Esophagus squamous epithelium (tissue), 5 donors: ENCODE results near the gene ANGPTL4. TPM values are rescaled to one million over a fixed set of nuclear protein-coding genes. Genes with fewer than 3 reads are reported as not detected.

Experiments
- DNase-seq: peaks from one replicate; lab custom pipeline; 2025; lab: John Stamatoyannopoulos, UW
- H3K27ac ChIP-seq, 4 donors: fragments of 200-600 bp; sonication (generic); one replicate each; pipeline ENCODE4 v1.5.1; 2016 to 2019; ENCODE audit warnings: mild to moderate bottlenecking in 1 of 4
- H3K27me3 ChIP-seq, 4 donors: fragments of 200-600 bp; sonication (generic); 1 replicate in 3 of 4; 2 replicates in 1 of 4; pipeline versions ENCODE4 v1.5.1 to v1.6.0; 2017 to 2021; ENCODE audit warnings: antibody characterized with exemption in 1 of 4
- H3K36me3 ChIP-seq, 3 donors: fragments of 200-600 bp; sonication (generic); one replicate each; pipeline ENCODE4 v1.5.1; 2016 to 2019
- H3K4me1 ChIP-seq, 3 donors: fragments of 200-600 bp; sonication (generic); one replicate each; pipeline ENCODE4 v1.5.1; 2017 to 2019
- H3K4me3 ChIP-seq, 4 donors: fragments of 200-600 bp; sonication (generic); 1 replicate in 3 of 4; 2 replicates in 1 of 4; pipeline ENCODE4 v1.5.1; 2016 to 2019; ENCODE audit warnings: mild to moderate bottlenecking in 2 of 4, moderate library complexity in 1 of 4
- H3K9me3 ChIP-seq, 3 donors: fragments of 200-600 bp; sonication (generic); one replicate each; pipeline ENCODE4 v1.5.1; 2016 to 2019
- POLR2A ChIP-seq, 4 donors: fragments of 450-650 bp; IDR thresholded peaks; one replicate each; pipeline ENCODE4 v1.6.1; 2017; ENCODE audit warnings: antibody characterized with exemption in 4 of 4, mild to moderate bottlenecking in 4 of 4, moderate library complexity in 3 of 4
- WGBS, 2 donors: methylation state at CpG; one replicate each; pipeline ENCODE4 v1.1.5; 2018; 5-methylcytosine and 5-hydroxymethylcytosine counted together
- intact Hi-C: fragments of 100-400 bp; cut with DNase I; formaldehyde crosslinking; loops from one replicate; pipeline ENCODE4 v1.15.0; 2022
- total RNA-seq, 4 donors: library from RNA; depleted of rRNA; stranded (reverse); fragments of >200 nt; gene quantifications; one replicate each; pipeline ENCODE4 v1.1.0, GENCODE V29; 2016
- TF ChIP-seq, protein P1 (sequence below), 6 experiments: fragments of 450-650 bp in 4 of 6; fragments of 200-600 bp in 2 of 6; sonication (generic) in 2 of 6; IDR thresholded peaks; one replicate each; pipeline ENCODE4 v1.5.1; 2016 to 2019; ENCODE audit warnings: antibody characterized with exemption in 6 of 6, mild to moderate bottlenecking in 4 of 6, moderate library complexity in 4 of 6
- donor health status: DM: yes; HTN: yes; CAD: no.

ANGPTL4 gene
- total RNA-seq, 4 donors from 2014 or later, result 17.0 to 37.1 (median 19.2) TPM

DNA sequence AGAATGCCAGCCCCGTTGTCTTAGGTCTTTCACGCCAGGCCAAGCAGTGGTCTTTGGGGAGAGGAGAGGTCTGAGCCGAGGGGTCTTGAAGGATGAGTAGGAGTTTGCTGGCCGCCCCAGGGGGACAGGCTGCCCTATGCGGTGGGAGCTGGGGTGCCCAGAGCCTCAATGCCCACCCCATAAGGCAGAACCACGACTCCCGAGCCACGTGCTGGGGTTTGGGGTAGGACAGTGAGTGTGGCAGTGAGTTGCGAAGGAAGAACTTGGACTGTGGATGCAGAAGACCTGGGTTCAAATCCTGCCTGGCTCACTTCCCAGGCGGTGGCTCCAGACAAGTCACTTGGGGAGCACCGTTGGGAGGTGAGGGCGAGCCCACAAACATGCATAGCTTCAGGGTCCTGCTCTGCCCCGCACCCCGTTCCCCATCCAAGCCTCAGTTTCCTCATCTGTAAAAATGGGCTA, 31.7 kb downstream of the ANGPTL4 start:
- Histone ChIP-seq H3K27ac (peak overlapping the region in 3 of 4 donors; percentile 1 to 100 (median 99)), H3K9me3 (no peaks in the 10 kb centered on the region), H3K27me3 (no peaks in the 10 kb centered on the region), H3K4me3 (no peak overlapping the region), H3K36me3 (peaks cover 0 to 29% (median 11%) of the 10 kb centered on the region in 3 donors), H3K4me1 (peaks cover 38 to 85% (median 55%) of the 10 kb centered on the region in 3 donors)
- no peak for DNase-seq
- intact Hi-C loops, result loop anchor here (5.0 kb wide), 1 partner anchor 43 kb away; no protein-coding TSS in a partner anchor
- WGBS, 2 donors, result 74 to 89% methylated on average over 8 to 9 of the region's 14 CpGs
- no peak for TF ChIP-seq POLR2A (IDR thresholded peaks at IDR 0.05)
- TF ChIP-seq, protein P1, sequence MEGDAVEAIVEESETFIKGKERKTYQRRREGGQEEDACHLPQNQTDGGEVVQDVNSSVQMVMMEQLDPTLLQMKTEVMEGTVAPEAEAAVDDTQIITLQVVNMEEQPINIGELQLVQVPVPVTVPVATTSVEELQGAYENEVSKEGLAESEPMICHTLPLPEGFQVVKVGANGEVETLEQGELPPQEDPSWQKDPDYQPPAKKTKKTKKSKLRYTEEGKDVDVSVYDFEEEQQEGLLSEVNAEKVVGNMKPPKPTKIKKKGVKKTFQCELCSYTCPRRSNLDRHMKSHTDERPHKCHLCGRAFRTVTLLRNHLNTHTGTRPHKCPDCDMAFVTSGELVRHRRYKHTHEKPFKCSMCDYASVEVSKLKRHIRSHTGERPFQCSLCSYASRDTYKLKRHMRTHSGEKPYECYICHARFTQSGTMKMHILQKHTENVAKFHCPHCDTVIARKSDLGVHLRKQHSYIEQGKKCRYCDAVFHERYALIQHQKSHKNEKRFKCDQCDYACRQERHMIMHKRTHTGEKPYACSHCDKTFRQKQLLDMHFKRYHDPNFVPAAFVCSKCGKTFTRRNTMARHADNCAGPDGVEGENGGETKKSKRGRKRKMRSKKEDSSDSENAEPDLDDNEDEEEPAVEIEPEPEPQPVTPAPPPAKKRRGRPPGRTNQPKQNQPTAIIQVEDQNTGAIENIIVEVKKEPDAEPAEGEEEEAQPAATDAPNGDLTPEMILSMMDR (IDR thresholded peaks at IDR 0.05), result no peak

DNA sequence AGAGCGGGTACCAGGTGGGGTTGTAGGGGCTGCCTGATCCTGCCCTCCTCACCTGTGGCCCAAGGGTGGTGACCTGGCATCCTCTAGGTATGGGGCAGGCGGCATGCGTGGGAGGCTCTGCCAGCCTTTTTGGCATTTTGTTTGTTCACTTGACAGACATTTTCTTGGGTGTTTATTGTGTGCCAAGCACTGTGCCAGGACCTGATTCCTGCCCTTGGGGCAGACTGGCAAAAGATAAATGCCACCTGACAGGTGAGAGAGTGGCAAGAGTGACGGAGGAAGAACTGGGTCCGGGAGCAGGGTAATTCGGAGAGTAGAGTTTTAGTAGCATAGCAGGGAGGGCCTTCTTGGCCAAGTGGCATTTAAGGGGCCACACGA, 32.2 kb downstream of the ANGPTL4 start:
- H3K4me3 ChIP-seq, result no peak overlapping the region
- H3K9me3 ChIP-seq, result no peaks in the 10 kb centered on the region
- peaks cover 34 to 80% (median 52%) of the 10 kb centered on the region in 3 donors for H3K4me1 ChIP-seq
- DNase-seq, result no peak
- H3K27ac ChIP-seq, result peak overlapping the region in 3 of 4 donors; percentile 1 to 39 (median 21)
- WGBS, 2 donors, result 30 to 45% methylated on average over 2 to 6 of the region's 7 CpGs
- no peaks in the 10 kb centered on the region for H3K27me3 ChIP-seq
- TF ChIP-seq POLR2A (IDR thresholded peaks at IDR 0.05), result no peak
- TF ChIP-seq, protein P1 (IDR thresholded peaks at IDR 0.05), result no peak
- H3K36me3 ChIP-seq, result peaks cover 0 to 34% (median 13%) of the 10 kb centered on the region in 3 donors
- intact Hi-C loops, result loop anchor here (5.0 kb wide), 1 partner anchor 44 kb away; no protein-coding TSS in a partner anchor

DNA sequence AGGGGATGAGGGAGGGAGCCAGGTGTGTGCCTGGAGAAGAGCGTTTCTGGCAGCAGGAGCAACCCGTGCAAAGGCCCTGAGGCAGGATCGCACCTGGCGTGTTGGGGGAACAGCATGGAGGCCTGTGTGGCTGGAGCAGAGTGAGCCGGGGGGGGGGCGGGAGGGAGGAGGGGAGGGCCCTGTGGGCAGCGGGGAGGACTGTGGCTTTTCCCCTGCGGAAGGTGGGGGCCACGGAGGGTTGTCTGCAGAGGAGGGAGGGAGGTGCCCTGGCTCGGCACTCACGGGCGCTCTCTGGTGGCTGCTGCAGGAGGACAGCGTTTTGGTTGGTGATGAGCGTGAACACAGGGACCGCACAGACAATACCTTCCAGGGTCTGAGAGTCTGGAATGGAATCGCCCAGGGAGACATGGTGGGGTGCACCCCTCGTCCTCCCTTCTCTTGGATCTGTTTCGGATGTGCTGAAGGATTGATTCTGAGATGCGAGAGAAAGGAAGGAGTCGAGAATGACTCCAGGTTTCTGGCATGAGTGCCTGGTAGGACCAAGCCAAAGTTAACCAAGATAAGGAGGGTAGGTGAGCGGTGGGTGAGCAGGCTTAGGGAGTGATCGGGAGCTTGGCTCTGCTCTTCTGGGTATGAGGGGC, 32.7 kb downstream of the ANGPTL4 start:
- Histone ChIP-seq H3K9me3 (no peaks in the 10 kb centered on the region), H3K27ac (peak overlapping the region in 3 of 4 donors; percentile 1 to 39 (median 21)), H3K36me3 (peaks cover 2 to 40% (median 13%) of the 10 kb centered on the region in 3 donors), H3K4me3 (no peak overlapping the region), H3K27me3 (no peaks in the 10 kb centered on the region), H3K4me1 (peaks cover 29 to 76% (median 47%) of the 10 kb centered on the region in 3 donors)
- 24 to 31% methylated on average over 7 to 11 of the region's 22 CpGs for WGBS, 2 donors
- DNase-seq, result no peak
- TF ChIP-seq, protein P1 (IDR thresholded peaks at IDR 0.05), result peak; percentile 44 to 75 (median 62)
- no peak for TF ChIP-seq POLR2A (IDR thresholded peaks at IDR 0.05)
- intact Hi-C loops, result loop anchor here (5.0 kb wide), 1 partner anchor 44 kb away; no protein-coding TSS in a partner anchor

DNA sequence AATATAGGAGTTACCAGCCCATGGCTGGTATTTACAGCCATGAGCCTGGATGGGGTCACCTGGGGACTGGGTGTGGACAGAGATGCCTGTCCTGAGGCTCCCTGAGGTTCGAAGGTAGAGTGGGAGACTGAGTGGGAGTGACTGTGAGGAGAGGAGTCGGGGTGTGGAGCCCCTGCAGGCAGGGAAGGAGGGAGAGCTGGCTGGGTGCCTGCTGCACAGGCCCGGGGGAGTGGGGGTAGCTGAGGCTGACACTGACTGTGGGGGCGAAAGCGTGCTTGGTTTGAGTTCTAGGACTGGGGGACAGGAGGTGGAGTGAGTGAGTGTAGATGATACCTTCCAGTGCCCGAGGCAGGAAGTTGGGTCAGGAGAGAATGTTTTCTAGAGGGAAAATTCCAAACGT, 33.3 kb downstream of the ANGPTL4 start:
- intact Hi-C loops, result loop anchor here (5.0 kb wide), 1 partner anchor 45 kb away; no protein-coding TSS in a partner anchor
- Histone ChIP-seq H3K27ac (peak overlapping the region in 1 of 4 donors; percentile 29), H3K36me3 (peaks cover 8 to 45% (median 19%) of the 10 kb centered on the region in 3 donors), H3K27me3 (no peaks in the 10 kb centered on the region), H3K4me1 (peaks cover 23 to 76% (median 45%) of the 10 kb centered on the region in 3 donors), H3K9me3 (no peaks in the 10 kb centered on the region), H3K4me3 (no peak overlapping the region)
- no peak for DNase-seq
- TF ChIP-seq, protein P1 (IDR thresholded peaks at IDR 0.05), result no peak
- TF ChIP-seq POLR2A (IDR thresholded peaks at IDR 0.05), result no peak
- WGBS, 2 donors, result 34 to 43% methylated on average over 7 of the region's 7 CpGs
